Stimulated activated effector memory CD8-positive, alpha-beta T cell treated with anti-CD3 and anti-CD28 coated beads, Interleukin-12 subunit alpha, Interleukin-12 subunit beta, amount 100 ng/mL, for 72 hours (primary cell): ENCODE data around the gene GALT.
A peak's percentile ranks its signal among the peaks of the same experiment; 100 is the strongest.

Experiments used
- ATAC-seq: fragments of 150-1000 bp; cut with Tn5 transposase; 2 replicates; pipeline ENCODE4 v1.10.0; 2021
- DNase-seq, 2 donors: peaks; one replicate each; pipeline ENCODE4 v3.0.0; 2021 to 2022; ENCODE audit warnings: low spot score in 2 of 2
- H3K27ac Mint-ChIP-seq: one replicate; pipeline ENCODE4 v1.8.0; 2022; ENCODE audit warnings: mild to moderate bottlenecking, mixed read lengths
- H3K36me3 Mint-ChIP-seq: one replicate; pipeline ENCODE4 v1.8.0; 2022; ENCODE audit warnings: mild to moderate bottlenecking, mixed read lengths
- H3K4me1 Mint-ChIP-seq: one replicate; pipeline ENCODE4 v1.8.0; 2022; ENCODE audit warnings: mixed read lengths
- H3K4me3 Mint-ChIP-seq: one replicate; pipeline ENCODE4 v1.8.0; 2022; ENCODE audit warnings: mild to moderate bottlenecking, mixed read lengths
- H3K9me3 Mint-ChIP-seq: one replicate; pipeline ENCODE4 v1.8.0; 2022; ENCODE audit warnings: mixed read lengths

Gene GALT

DNA sequence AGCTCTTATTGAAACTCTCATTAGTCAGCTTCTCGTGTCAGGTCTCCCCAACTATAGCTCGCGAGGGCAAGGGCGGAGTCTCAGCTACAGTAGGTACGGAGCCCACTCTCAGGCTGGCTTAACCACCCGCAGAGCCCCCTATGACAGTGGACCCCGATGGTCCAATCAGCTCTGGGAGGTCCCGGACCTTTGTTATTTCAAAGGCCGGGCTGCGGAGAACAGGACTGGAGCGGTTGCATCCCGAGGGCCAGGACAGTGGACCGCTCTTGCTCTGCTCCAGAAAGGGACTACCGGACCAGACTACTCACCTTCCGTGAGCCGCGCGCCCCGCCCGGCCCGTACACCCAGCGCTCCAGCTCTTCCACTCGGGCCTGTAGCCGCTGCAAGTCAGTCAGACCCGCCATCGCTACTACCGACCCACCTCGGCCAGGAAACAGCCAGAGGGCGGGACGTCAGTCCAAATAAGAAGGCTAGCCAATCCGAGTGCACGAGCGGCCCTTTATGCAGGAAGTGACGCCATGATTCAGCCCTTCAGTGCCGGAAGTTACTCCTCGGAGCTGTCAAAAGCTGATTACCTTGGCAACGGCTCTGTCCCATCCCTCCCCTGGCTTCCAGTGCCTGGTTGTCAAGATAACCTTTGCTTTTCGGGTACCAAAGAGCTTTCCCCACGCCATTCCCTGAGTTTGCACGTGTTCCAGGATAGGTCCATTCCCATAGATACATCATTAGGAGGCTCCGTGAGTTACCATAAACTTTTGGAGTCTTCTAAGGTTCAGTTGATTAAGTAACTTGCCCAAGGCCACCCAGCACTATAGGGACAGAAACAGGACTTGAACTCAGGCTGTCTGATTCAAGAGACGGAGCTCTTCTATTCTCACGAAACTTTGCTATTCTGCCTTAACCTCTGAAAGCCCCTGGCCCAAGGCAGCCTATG lies 26.1 kb upstream of the GALT start, which contains the start of gene DCTN3:
Gene DCTN3 (minus strand): TSS at position 435 of the 934 bp plus-strand sequence. CDS start 31 bp downstream, at position 404.
- no peaks in the 10 kb centered on the region for H3K9me3 Mint-ChIP-seq
- peaks cover 14% of the 10 kb centered on the region for H3K36me3 Mint-ChIP-seq
- H3K4me3 Mint-ChIP-seq: peak within 1 kb of the TSS; percentile 94
- peaks cover 26% of the 10 kb centered on the region for H3K4me1 Mint-ChIP-seq
- DNase-seq: peak; percentile 69 to 90
- peak within 1 kb of the TSS; percentile 89 for H3K27ac Mint-ChIP-seq
- peak; percentile 99 for ATAC-seq

DNA sequence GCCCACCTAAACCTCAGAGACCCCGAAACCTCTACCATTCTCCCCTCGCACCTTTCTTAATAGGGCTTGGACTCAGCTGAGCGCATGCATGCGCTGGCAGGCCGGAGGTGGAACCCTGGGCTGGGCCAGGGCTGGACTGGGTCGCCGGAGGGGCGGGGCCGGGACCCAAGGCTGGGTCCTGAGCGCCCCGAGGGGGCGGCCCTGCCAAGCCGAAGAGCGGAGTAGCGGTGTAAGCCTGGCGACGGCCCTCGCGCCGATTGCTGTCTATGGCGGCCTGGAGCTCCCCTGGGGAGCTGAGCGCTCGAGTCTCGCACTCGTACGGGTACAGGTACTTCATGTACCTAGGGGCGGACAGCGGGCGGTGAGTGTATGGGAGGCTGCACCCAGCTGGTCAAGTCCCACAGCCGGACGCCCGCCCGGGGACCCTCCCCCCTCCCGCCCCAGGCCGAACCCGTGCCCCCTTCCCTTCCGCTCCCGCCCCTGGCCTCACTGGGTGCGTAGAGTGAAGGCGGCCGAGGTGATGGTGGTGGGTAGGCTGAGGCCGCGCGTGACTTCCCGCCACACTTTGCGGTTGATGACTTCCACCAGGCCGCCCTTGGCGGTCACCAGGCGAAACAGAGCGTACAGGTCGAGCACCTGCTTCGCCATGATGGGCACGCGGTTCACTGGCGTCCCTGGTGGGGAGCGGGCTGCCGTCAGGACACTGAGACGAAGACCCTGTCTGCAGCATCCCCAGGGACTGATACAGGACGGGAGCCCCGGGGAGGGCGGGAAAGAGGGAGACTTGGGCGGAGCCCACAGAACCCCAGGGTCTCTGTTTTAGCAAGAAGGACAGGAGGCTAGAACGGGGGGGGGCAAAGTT lies 22.9 kb upstream of the GALT start:
- no peak overlapping the region for H3K27ac Mint-ChIP-seq
- ATAC-seq (no peak), DNase-seq (no peak)
- peak overlapping the region; percentile 23 for H3K4me3 Mint-ChIP-seq
- peaks cover 35% of the 10 kb centered on the region for H3K4me1 Mint-ChIP-seq
- H3K9me3 Mint-ChIP-seq: no peaks in the 10 kb centered on the region
- H3K36me3 Mint-ChIP-seq: no peaks in the 10 kb centered on the region

DNA sequence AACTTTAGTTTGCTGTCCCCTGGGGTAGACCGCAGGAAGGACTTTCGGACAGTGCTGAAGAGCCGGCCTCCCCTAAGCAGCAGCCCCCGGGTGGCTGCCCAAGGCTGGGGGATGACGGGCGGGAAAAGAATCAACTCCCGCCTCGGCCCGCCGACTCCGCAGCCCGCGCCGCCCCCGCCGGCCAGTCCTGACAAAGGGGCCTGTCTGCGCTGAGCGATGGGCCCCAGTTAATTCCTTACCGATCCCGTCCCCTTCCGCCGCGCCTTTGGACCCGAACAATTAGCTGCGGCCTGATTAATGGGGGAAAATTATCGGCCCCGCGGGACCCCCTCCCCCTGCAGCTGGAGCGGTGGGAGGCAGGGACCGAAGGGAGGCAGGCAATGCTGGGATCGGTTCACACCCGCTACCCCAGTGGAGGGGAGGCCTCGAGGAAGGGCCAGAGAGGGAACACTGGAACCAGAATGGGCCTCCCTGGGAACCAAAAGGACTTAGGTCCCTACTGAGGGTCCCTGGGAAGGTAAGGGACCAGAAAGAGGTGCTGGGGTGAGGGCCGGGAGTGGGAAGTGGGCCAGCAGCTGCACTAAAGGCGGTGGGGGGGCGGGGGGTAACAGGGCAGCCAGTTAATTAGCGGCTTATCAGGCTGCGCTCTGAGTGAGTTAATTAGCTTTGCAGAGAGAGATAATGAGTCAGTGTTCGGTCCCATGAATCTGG lies 21.8 kb upstream of the GALT start:
- Mint-ChIP-seq H3K4me1 (peaks cover 34% of the 10 kb centered on the region), H3K36me3 (no peaks in the 10 kb centered on the region), H3K9me3 (no peaks in the 10 kb centered on the region), H3K4me3 (no peak overlapping the region), H3K27ac (no peak overlapping the region)
- no peak for ATAC-seq
- DNase-seq: no peak

DNA sequence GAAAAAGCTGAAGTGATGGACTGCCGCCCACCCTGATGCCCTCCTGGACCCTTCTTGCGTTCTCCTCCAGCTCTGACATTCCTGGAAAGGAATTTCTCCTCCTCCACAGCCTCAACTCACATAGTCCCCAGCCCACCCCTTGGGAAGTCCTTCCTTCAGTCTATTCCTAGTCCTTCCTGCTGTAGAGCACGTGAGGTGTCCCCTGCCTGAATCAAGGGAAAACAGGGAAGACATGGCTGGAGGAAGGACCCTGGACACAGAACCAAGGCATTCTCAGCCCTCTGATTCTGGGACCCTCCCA lies 21.3 kb upstream of the GALT start:
- Mint-ChIP-seq H3K4me1 (peaks cover 30% of the 10 kb centered on the region), H3K4me3 (no peak overlapping the region), H3K36me3 (no peaks in the 10 kb centered on the region), H3K27ac (no peak overlapping the region), H3K9me3 (no peaks in the 10 kb centered on the region)
- DNase-seq (no peak), ATAC-seq (no peak)

GRCh38 chr9:34627716-34628655 lies 18.5 kb upstream of the GALT start:
- no peaks in the 10 kb centered on the region for H3K9me3 Mint-ChIP-seq
- DNase-seq (no peak), ATAC-seq (no peak)
- H3K4me1 Mint-ChIP-seq: peaks cover 24% of the 10 kb centered on the region
- H3K27ac Mint-ChIP-seq: no peak overlapping the region
- no peaks in the 10 kb centered on the region for H3K36me3 Mint-ChIP-seq
- H3K4me3 Mint-ChIP-seq: peak overlapping the region; percentile 64

- DNase-seq: peak in 1 of 2 donors; percentile 56
- Mint-ChIP-seq H3K4me3 (peak within 1 kb of the TSS; percentile 64), H3K9me3 (no peaks in the 10 kb centered on the region), H3K36me3 (peaks cover under 1% of the 10 kb centered on the region), H3K27ac (no peak within 1 kb of the TSS), H3K4me1 (peaks cover 24% of the 10 kb centered on the region)
- ATAC-seq: peak; percentile 84
Observed at GRCh38 chr9:34628656-34629490, 17.6 kb upstream of the GALT start, which contains the start of gene ARID3C. ARID3C (minus strand) TSS chr9:34629066; CDS start chr9:34628014, 1,052 bp downstream.

GRCh38 chr9:34629491-34629808 lies 17.0 kb upstream of the GALT start:
- Mint-ChIP-seq H3K36me3 (peaks cover 6% of the 10 kb centered on the region), H3K27ac (no peak overlapping the region), H3K4me1 (peaks cover 25% of the 10 kb centered on the region), H3K9me3 (no peaks in the 10 kb centered on the region), H3K4me3 (peak overlapping the region; percentile 64)
- DNase-seq: no peak
- ATAC-seq: no peak

- ATAC-seq (no peak), DNase-seq (no peak)
- Mint-ChIP-seq H3K4me1 (peaks cover 35% of the 10 kb centered on the region), H3K36me3 (peaks cover 11% of the 10 kb centered on the region), H3K4me3 (peak overlapping the region; percentile 64), H3K27ac (no peak overlapping the region), H3K9me3 (no peaks in the 10 kb centered on the region)
Observed at GRCh38 chr9:34630402-34631154, 15.9 kb upstream of the GALT start.

DNA sequence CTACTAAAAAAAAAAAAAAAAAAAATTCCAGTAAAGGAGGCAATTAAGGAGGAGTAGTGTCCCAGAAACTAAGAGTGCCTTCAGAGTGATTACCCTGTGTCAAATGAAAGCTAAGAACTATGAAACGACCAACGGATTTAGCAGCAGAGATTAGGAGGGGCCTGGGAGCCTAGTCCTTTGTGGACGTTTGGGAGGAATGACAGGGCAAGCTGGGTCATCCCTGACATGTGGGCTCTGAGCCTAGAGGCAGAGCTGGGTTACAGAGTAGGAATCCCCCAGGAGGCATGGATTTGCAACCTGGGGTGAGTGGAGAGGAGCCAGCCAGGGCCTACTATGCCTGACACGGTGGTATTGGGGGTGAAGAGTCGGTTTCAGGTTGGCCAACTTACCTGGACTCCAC lies 13.3 kb upstream of the GALT start:
- Mint-ChIP-seq H3K4me1 (peaks cover 47% of the 10 kb centered on the region), H3K27ac (no peak overlapping the region), H3K4me3 (no peak overlapping the region), H3K9me3 (no peaks in the 10 kb centered on the region), H3K36me3 (peaks cover 22% of the 10 kb centered on the region)
- ATAC-seq (no peak), DNase-seq (no peak)

GRCh38 chr9:34633851-34634550 lies 12.5 kb upstream of the GALT start:
- ATAC-seq (peak; percentile 44), DNase-seq (peak; percentile 67 to 83)
- H3K27ac Mint-ChIP-seq: no peak overlapping the region
- no peaks in the 10 kb centered on the region for H3K9me3 Mint-ChIP-seq
- H3K36me3 Mint-ChIP-seq: peaks cover 22% of the 10 kb centered on the region
- peaks cover 48% of the 10 kb centered on the region for H3K4me1 Mint-ChIP-seq
- no peak overlapping the region for H3K4me3 Mint-ChIP-seq

DNA sequence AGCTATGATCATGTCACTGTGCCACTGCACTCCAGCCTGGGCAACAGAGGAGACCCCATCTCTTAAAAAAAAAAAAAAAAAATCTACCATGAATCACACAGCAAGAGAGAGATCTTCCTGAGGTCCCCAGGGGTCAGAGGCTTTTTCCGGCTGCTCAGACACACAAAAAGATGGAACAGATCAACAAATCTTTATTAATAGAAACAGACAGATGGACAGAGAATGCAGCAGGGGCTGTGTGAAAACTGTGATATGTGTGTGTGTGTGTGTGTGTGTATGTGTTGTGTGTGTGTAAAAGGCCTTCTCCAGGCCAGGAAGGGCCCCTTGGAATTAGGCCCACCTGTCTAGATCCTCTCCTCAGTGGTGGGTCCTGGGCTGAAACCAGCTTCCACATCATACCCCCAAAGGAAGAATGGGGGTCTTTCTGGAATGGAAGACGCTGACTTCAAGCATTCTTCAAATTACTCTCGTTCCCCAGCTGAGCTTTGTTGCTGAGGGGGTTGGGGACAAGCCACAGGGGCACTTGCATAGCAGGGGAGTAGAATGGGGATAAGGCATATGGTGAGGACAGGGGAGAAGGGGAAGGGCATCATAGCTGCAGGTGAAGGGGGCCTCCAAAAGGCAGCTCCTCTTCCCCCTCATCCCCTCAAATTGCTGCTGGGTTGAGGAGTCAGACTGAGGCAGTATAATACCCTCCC lies 11.8 kb upstream of the GALT start:
- Mint-ChIP-seq H3K36me3 (peaks cover 22% of the 10 kb centered on the region), H3K27ac (peak overlapping the region; percentile 48), H3K9me3 (no peaks in the 10 kb centered on the region), H3K4me1 (peaks cover 41% of the 10 kb centered on the region), H3K4me3 (peak overlapping the region; percentile 89)
- ATAC-seq: no peak
- no peak for DNase-seq

DNA sequence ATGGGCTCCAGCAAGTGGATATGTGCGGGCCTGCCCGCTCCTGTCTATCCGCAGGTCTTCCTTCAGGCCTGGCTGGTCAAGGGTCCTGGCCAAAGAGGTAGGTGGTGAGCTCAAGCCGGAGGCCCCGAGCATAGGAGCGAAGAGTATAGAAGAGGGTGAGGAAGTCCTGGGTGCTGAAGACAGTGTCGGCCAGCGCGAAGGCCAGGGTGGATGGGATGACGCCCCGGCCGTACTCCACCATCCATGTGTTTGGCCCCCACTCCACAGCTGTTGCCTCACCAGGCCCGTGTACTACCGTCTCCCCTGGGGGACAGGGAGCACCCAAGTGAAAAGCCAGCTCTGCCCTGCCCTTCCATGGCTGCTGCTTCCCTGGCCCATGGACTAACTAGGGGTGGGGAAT lies 10.9 kb upstream of the GALT start:
- Mint-ChIP-seq H3K27ac (peak overlapping the region; percentile 48), H3K9me3 (no peaks in the 10 kb centered on the region), H3K4me1 (peaks cover 41% of the 10 kb centered on the region), H3K36me3 (peaks cover 22% of the 10 kb centered on the region), H3K4me3 (peak overlapping the region; percentile 89)
- no peak for ATAC-seq
- DNase-seq: no peak
